Mammary epithelial cell (primary cell): ENCODE data around the gene E2F6.

Experiments used
- CTCF ChIP-seq, 2 donors: IDR thresholded peaks in 1 of 2; conservative IDR thresholded peaks in 1 of 2; 2 replicates each; pipeline ENCODE4 v1.5.1; 2011 to 2012; ENCODE audit warnings: inconsistent platforms in 2 of 2, low read length in 2 of 2, mild to moderate bottlenecking in 2 of 2, control low read depth in 1 of 2, low read depth in 1 of 2; ENCODE audit not compliant: insufficient read depth in 1 of 2; ENCODE audit errors: extremely low read depth in 1 of 2
- EZH2 ChIP-seq: IDR thresholded peaks from 2 replicates; pipeline ENCODE4 v1.6.1; 2012; ENCODE audit warnings: low read length, inconsistent platforms, borderline replicate concordance

- no peak for TF ChIP-seq CTCF (conservative IDR thresholded peaks at IDR 0.05 in 1 of 2, IDR thresholded peaks at IDR 0.05 in 1 of 2; ENCODE audit: extremely low read depth in 1 of 2, insufficient read depth in 1 of 2, low read depth in 1 of 2, low read length in 2 of 2)
- no peak for TF ChIP-seq EZH2
Observed at GRCh38 chr2:11481426-11481788, 15.4 kb upstream of the E2F6 start.
